ENCODE results near the gene CHRM4. TPM values are rescaled to one million over a fixed set of nuclear protein-coding genes. Genes with fewer than 3 reads are reported as not detected.
A peak's percentile ranks its signal among the peaks of the same experiment; 100 is the strongest.

Gene CHRM4
- total RNA-seq, 1 donor from 2014 or later, result not detected

- TF ChIP-seq CTCF (conservative IDR thresholded peaks at IDR 0.05; ENCODE audit: low read depth, low read length), result peak; percentile 74
- H3K4me3 ChIP-seq (ENCODE audit: low read depth, low read length), result no peak overlapping the region
- DNase-seq (ENCODE audit: low read depth), result no peak
These were observed 39.3 kb downstream of the CHRM4 start for GRCh38 chr11:46352063-46352841.

GRCh38 chr11:46351606-46352005 lies 40.0 kb downstream of the CHRM4 start:
- H3K4me3 ChIP-seq (ENCODE audit: low read depth, low read length), result no peak overlapping the region

GRCh38 chr11:46351148-46351547 lies 40.4 kb downstream of the CHRM4 start:
- DNase-seq (ENCODE audit: low read depth), result no peak
- TF ChIP-seq CTCF (conservative IDR thresholded peaks at IDR 0.05; ENCODE audit: low read depth, low read length), result no peak
- H3K4me3 ChIP-seq (ENCODE audit: low read depth, low read length), result no peak overlapping the region

More at GRCh38 chr11:46351606-46352005, 40.0 kb downstream of the CHRM4 start:
- TF ChIP-seq CTCF (conservative IDR thresholded peaks at IDR 0.05; ENCODE audit: low read depth, low read length), result no peak
- DNase-seq (ENCODE audit: low read depth), result no peak

GRCh38 chr11:46350695-46351094 lies 40.9 kb downstream of the CHRM4 start:
- H3K4me3 ChIP-seq (ENCODE audit: low read depth, low read length), result no peak overlapping the region
- no peak for TF ChIP-seq CTCF (conservative IDR thresholded peaks at IDR 0.05; ENCODE audit: low read depth, low read length)
- no peak for DNase-seq (ENCODE audit: low read depth)

GRCh38 chr11:46348566-46349401 lies 42.8 kb downstream of the CHRM4 start:
- peak overlapping the region; percentile 91 for H3K4me3 ChIP-seq (ENCODE audit: low read depth, low read length)
- no peak for DNase-seq (ENCODE audit: low read depth)
- TF ChIP-seq CTCF (conservative IDR thresholded peaks at IDR 0.05; ENCODE audit: low read depth, low read length), result no peak

- H3K4me3 ChIP-seq (ENCODE audit: low read depth, low read length), result peak overlapping the region; percentile 91
- no peak for DNase-seq (ENCODE audit: low read depth)
- no peak for TF ChIP-seq CTCF (conservative IDR thresholded peaks at IDR 0.05; ENCODE audit: low read depth, low read length)
These were observed 43.8 kb downstream of the CHRM4 start for GRCh38 chr11:46347637-46348311.

All from epithelial cell of proximal tubule (primary cell).